ENCODE data around the gene UST.

GRCh38 chr6:149031201-149031858 is 284.5 kb downstream of the UST start:
- TF ChIP-seq POLR2A (IDR thresholded peaks at IDR 0.05) = no peak
- TF ChIP-seq, protein P1, sequence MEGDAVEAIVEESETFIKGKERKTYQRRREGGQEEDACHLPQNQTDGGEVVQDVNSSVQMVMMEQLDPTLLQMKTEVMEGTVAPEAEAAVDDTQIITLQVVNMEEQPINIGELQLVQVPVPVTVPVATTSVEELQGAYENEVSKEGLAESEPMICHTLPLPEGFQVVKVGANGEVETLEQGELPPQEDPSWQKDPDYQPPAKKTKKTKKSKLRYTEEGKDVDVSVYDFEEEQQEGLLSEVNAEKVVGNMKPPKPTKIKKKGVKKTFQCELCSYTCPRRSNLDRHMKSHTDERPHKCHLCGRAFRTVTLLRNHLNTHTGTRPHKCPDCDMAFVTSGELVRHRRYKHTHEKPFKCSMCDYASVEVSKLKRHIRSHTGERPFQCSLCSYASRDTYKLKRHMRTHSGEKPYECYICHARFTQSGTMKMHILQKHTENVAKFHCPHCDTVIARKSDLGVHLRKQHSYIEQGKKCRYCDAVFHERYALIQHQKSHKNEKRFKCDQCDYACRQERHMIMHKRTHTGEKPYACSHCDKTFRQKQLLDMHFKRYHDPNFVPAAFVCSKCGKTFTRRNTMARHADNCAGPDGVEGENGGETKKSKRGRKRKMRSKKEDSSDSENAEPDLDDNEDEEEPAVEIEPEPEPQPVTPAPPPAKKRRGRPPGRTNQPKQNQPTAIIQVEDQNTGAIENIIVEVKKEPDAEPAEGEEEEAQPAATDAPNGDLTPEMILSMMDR (IDR thresholded peaks at IDR 0.05) = no peak

All from esophagus squamous epithelium (tissue), 4 donors.